HFFc6 (cell line): ENCODE measurements around the gene ERC2. TPM values are rescaled to one million over a fixed set of nuclear protein-coding genes. Genes with fewer than 3 reads are reported as not detected.

ENCODE experiments used
- DNase-seq: peaks from one replicate; pipeline ENCODE4 v3.0.0-alpha.2; 2018
- H3K27ac Mint-ChIP-seq: 2 replicates; pipeline ENCODE4 v1.8.0; 2020; ENCODE audit warnings: mild to moderate bottlenecking, mixed read lengths
- H3K27me3 Mint-ChIP-seq: 2 replicates; pipeline ENCODE4 v1.8.0; 2021; ENCODE audit warnings: mild to moderate bottlenecking, moderate library complexity, mixed read lengths; ENCODE audit not compliant: insufficient read depth
- H3K36me3 Mint-ChIP-seq: 2 replicates; pipeline ENCODE4 v1.8.0; 2021; ENCODE audit warnings: low read depth, mixed read lengths
- H3K4me1 Mint-ChIP-seq: 2 replicates; pipeline ENCODE4 v1.8.0; 2020; ENCODE audit warnings: low read depth, mixed read lengths
- H3K4me3 Mint-ChIP-seq: 2 replicates; pipeline ENCODE4 v1.8.0; 2020; ENCODE audit warnings: mild to moderate bottlenecking, moderate library complexity, mixed read lengths
- H3K9me3 Mint-ChIP-seq: 2 replicates; pipeline ENCODE4 v1.8.0; 2020; ENCODE audit warnings: mild to moderate bottlenecking, mixed read lengths
- total RNA-seq, 6 experiments: library from RNA; stranded (reverse); fragmentation: NEBNext Ultra II Directional; extraction: Animal tissue kit (Norgen Biotek cat#: 25700); gene quantifications; 2 replicates in 1 of 6; 3 replicates in 5 of 6; pipeline ENCODE4 v1.2.3, GENCODE V29; 2021
- TF ChIP-seq, protein P1 (sequence below): fragments of 200-600 bp; sonication (generic); IDR thresholded peaks from 2 replicates; pipeline ENCODE4 v1.5.0; 2021; ENCODE audit warnings: antibody characterized with exemption, mild to moderate bottlenecking

The ERC2 gene
- total RNA-seq, 6 experiments from 2014 or later = 0.11 TPM; not detected in 5

DNA sequence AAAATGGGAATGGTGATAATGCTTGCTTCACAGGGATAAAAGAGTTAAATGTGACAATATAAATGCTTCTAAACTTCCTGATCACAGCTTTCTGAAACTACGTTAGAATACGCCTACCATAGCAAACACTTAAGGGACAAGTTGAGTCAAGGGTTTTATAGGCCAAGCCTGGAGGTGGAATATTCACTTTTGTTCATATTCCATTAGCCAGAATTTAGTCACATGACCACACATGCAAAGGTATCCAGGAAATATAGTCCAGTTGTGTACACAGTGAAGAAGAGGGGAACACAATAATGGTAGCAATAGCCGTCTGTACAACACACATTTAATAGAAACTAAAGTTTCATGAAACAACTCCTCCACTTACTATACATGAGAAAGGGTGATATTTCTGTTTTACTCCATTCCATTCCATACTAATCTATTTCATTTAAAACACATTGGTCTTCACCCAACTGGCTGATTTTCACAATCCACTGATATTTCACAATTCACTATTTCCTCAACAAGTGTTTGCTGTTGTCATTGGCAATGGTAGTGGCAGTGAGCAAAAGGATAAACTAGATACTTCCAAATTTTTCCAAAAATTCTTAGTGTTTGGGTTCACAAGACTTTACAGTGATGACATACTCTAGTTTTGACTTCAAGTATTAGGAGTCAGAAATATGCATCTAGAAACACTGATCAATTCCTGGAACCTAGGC lies 270.9 kb downstream of the ERC2 start:
- TF ChIP-seq, protein P1, sequence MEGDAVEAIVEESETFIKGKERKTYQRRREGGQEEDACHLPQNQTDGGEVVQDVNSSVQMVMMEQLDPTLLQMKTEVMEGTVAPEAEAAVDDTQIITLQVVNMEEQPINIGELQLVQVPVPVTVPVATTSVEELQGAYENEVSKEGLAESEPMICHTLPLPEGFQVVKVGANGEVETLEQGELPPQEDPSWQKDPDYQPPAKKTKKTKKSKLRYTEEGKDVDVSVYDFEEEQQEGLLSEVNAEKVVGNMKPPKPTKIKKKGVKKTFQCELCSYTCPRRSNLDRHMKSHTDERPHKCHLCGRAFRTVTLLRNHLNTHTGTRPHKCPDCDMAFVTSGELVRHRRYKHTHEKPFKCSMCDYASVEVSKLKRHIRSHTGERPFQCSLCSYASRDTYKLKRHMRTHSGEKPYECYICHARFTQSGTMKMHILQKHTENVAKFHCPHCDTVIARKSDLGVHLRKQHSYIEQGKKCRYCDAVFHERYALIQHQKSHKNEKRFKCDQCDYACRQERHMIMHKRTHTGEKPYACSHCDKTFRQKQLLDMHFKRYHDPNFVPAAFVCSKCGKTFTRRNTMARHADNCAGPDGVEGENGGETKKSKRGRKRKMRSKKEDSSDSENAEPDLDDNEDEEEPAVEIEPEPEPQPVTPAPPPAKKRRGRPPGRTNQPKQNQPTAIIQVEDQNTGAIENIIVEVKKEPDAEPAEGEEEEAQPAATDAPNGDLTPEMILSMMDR = no peak
- Mint-ChIP-seq H3K4me3 (no peak overlapping the region), H3K9me3 (peaks cover 20% of the 10 kb centered on the region), H3K27ac (no peak overlapping the region), H3K27me3 (no peaks in the 10 kb centered on the region), H3K36me3 (no peaks in the 10 kb centered on the region), H3K4me1 (no peaks in the 10 kb centered on the region)
- no peak for DNase-seq

- DNase-seq = no peak
- Mint-ChIP-seq H3K9me3 (peaks cover 25% of the 10 kb centered on the region), H3K36me3 (no peaks in the 10 kb centered on the region), H3K27ac (no peak overlapping the region), H3K4me1 (no peaks in the 10 kb centered on the region), H3K27me3 (no peaks in the 10 kb centered on the region), H3K4me3 (no peak overlapping the region)
- TF ChIP-seq, protein P1 = no peak
Measured at GRCh38 chr3:56196700-56197099, 271.6 kb downstream of the ERC2 start.

DNA sequence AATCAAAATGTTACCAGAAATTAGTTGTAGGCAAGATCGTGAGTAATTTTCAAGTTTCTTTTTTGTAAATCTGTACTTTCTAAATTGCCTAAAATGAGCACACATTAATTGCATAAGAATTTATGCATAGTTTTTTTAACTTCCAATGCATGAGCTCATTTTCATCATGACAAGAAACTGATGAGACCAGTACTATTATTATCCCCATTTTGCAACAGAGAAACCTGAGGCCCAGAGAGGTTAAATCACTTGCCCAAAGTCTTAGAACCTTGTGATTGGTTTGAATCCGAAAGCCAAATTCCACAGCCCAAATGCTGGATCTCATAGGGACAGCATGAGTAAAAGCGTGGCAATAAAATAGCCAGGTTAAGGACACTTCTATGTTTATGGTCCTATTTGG lies 274.7 kb downstream of the ERC2 start:
- no peak for DNase-seq
- H3K36me3 Mint-ChIP-seq = no peaks in the 10 kb centered on the region
- H3K27me3 Mint-ChIP-seq = no peaks in the 10 kb centered on the region
- no peaks in the 10 kb centered on the region for H3K4me1 Mint-ChIP-seq
- H3K27ac Mint-ChIP-seq = no peak overlapping the region
- no peak overlapping the region for H3K4me3 Mint-ChIP-seq
- H3K9me3 Mint-ChIP-seq = peaks cover 32% of the 10 kb centered on the region
- TF ChIP-seq, protein P1 = no peak

DNA sequence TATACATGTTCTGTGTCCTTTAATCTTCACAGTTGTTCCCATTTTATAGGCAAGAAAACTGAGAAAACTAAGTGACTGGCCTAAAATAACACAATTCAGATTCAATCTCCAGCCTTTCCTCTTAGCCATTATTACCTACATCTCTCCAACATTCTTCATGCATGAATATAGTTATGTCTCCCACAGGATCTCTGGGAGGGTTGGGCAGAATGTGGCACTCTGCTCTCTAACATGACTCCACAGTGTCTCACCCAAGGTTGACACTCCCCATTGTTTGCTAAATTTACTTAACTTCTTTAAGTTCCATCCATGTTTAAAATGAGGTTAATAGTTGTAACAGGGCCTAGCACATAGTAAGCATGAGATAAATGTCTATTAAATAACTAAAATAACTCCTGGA lies 276.3 kb downstream of the ERC2 start:
- Mint-ChIP-seq H3K4me1 (no peaks in the 10 kb centered on the region), H3K27ac (no peak overlapping the region), H3K27me3 (no peaks in the 10 kb centered on the region), H3K4me3 (no peak overlapping the region), H3K9me3 (peaks cover 25% of the 10 kb centered on the region), H3K36me3 (no peaks in the 10 kb centered on the region)
- DNase-seq = no peak
- TF ChIP-seq, protein P1 = no peak

DNA sequence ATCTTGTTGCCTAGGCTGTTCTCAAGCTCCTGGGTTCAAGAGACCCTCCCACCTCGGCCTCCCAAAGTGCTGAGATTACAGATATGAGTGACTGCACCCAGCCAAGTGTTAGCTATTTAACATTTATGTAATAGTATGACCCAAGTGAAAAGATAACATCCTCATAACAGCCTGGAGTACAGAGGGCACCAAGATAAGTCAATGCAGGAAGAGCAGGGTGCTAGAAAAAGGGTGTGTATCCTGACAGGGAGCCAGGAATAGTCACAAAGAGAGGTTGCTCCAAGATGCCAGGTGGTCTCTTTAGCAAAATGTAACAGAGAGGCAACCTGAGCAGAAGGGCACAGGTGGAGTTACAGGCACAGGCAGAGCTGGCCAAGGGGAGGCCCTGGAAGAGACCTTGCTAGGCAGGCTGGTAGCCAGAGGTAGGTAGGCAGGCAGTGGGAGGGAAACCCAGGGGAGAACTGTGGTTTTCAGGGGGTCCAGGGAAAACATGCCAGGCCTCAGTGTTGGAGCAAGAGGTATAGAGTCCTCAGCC lies 277.4 kb downstream of the ERC2 start:
- no peak for DNase-seq
- no peaks in the 10 kb centered on the region for H3K4me1 Mint-ChIP-seq
- peaks cover 1% of the 10 kb centered on the region; the same call in 1 of the 2 replicates for H3K27me3 Mint-ChIP-seq
- H3K9me3 Mint-ChIP-seq = peaks cover 23% of the 10 kb centered on the region
- no peaks in the 10 kb centered on the region for H3K36me3 Mint-ChIP-seq
- TF ChIP-seq, protein P1 = no peak
- no peak overlapping the region for H3K27ac Mint-ChIP-seq
- no peak overlapping the region for H3K4me3 Mint-ChIP-seq
